H1 (cell line): ENCODE measurements around the gene ASH1L. TPM values are rescaled to one million over a fixed set of nuclear protein-coding genes. Genes with fewer than 3 reads are reported as not detected.

ENCODE experiments used
- CTCF ChIA-PET: fragments of 300-600 bp; sonication (Branson Sonifier 250); formaldehyde crosslinking; loops from one replicate; lab custom pipeline; 2021; ENCODE audit not compliant: partially characterized antibody; lab: Charles Lee
- POLR2A ChIA-PET: fragments of 300-600 bp; sonication (Branson Sonifier 250); formaldehyde crosslinking; loops from one replicate; lab custom pipeline; 2021; ENCODE audit warnings: inconsistent platforms; ENCODE audit not compliant: partially characterized antibody; lab: Charles Lee
- DNase-seq, 2 experiments: peaks; one replicate each; pipeline versions ENCODE4 v3.0.0 to v3.0.0-alpha.2; 2010 to 2022; ENCODE audit warnings: low spot score in 2 of 2, low read depth in 1 of 2, mixed read lengths in 1 of 2
- FAIRE-seq: peaks from 2 replicates; lab custom pipeline; 2011; peaks lifted over from hg19 to GRCh38; lab: Jason Lieb, UNC
- H2AFZ ChIP-seq: 2 replicates; pipeline ENCODE4 v1.8.1; 2012; ENCODE audit warnings: low read length, inconsistent platforms
- H2AK5ac ChIP-seq: 2 replicates; pipeline ENCODE4 v1.6.1; 2013; ENCODE audit warnings: low read depth, low read length
- H2BK120ac ChIP-seq: replicated peaks from 2 replicates; pipeline ENCODE3; 2013; ENCODE audit warnings: low read depth, low read length, inconsistent platforms
- H2BK12ac ChIP-seq: 2 replicates; pipeline ENCODE4 v1.6.1; 2013; ENCODE audit warnings: low read depth, low read length
- H2BK15ac ChIP-seq: 2 replicates; pipeline ENCODE4 v1.6.1; 2013; ENCODE audit warnings: low read length
- H2BK20ac ChIP-seq: 2 replicates; pipeline ENCODE4 v1.6.1; 2013; ENCODE audit warnings: low read length
- H2BK5ac ChIP-seq: 2 replicates; pipeline ENCODE4 v1.6.1; 2013; ENCODE audit warnings: low read depth, low read length
- H3K14ac ChIP-seq: 2 replicates; pipeline ENCODE4 v1.6.1; 2013; ENCODE audit warnings: inconsistent platforms; ENCODE audit not compliant: insufficient read length
- H3K18ac ChIP-seq: 2 replicates; pipeline ENCODE4 v1.6.1; 2013; ENCODE audit warnings: low read length; ENCODE audit errors: extremely low read depth
- H3K23ac ChIP-seq: 2 replicates; pipeline ENCODE4 v1.6.1; 2013; ENCODE audit warnings: inconsistent platforms; ENCODE audit not compliant: insufficient read length
- H3K23me2 ChIP-seq: 2 replicates; pipeline ENCODE4 v1.6.1; 2013; ENCODE audit warnings: low read depth, low read length
- H3K27ac ChIP-seq: 2 replicates; pipeline ENCODE4 v1.6.1; 2011; ENCODE audit warnings: low read depth, low read length, inconsistent platforms
- H3K27me3 ChIP-seq, 4 experiments: replicated peaks in 1 of 4; 1 replicate in 1 of 4; 2 replicates in 3 of 4; pipeline versions ENCODE4 v1.6.1 to v1.8.1; 2011 to 2013; ENCODE audit warnings: low read length in 3 of 4, mild to moderate bottlenecking in 3 of 4, inconsistent platforms in 2 of 4, mixed read lengths in 2 of 4, moderate library complexity in 1 of 4; ENCODE audit not compliant: control insufficient read depth in 3 of 4, insufficient read depth in 3 of 4; ENCODE audit errors: extremely low read depth in 1 of 4
- H3K36me3 ChIP-seq, 4 experiments: 2 replicates each; pipeline versions ENCODE4 v1.6.1 to v1.8.1; 2011 to 2013; ENCODE audit warnings: mild to moderate bottlenecking in 4 of 4, low read length in 3 of 4, moderate library complexity in 2 of 4, control low read depth in 1 of 4, inconsistent platforms in 1 of 4; ENCODE audit not compliant: insufficient read depth in 4 of 4, control insufficient read depth in 2 of 4
- H3K4ac ChIP-seq: replicated peaks from 2 replicates; pipeline ENCODE3; 2013; ENCODE audit warnings: low read length, low read depth, mixed read lengths, inconsistent platforms; ENCODE audit not compliant: insufficient read length
- H3K4me1 ChIP-seq, 4 experiments: replicated peaks in 1 of 4; 1 replicate in 1 of 4; 2 replicates in 3 of 4; pipeline versions ENCODE4 v1.6.1 to v1.8.1; 2011 to 2013; ENCODE audit warnings: low read length in 3 of 4, inconsistent platforms in 2 of 4, mixed read lengths in 1 of 4; ENCODE audit not compliant: insufficient read depth in 4 of 4, control insufficient read depth in 3 of 4
- H3K4me2 ChIP-seq, 2 experiments: 2 replicates each; pipeline versions ENCODE4 v1.6.1 to v1.8.1; 2011 to 2013; ENCODE audit warnings: low read depth in 2 of 2, low read length in 2 of 2, control low read depth in 1 of 2, inconsistent platforms in 1 of 2, mild to moderate bottlenecking in 1 of 2; ENCODE audit not compliant: insufficient read depth in 1 of 2
- H3K4me3 ChIP-seq, 4 experiments: fragments of 200-600, 300-600 bp in 1 of 4; sonication (generic), shearing (Covaris generic), sonication (Bioruptor Twin) in 1 of 4; 2 replicates each; pipeline versions ENCODE4 v1.5.1 to v1.8.1; 2011 to 2016; ENCODE audit warnings: low read length in 4 of 4, low read depth in 3 of 4, control low read depth in 2 of 4, inconsistent platforms in 2 of 4, mild to moderate bottlenecking in 2 of 4, mixed read lengths in 1 of 4, moderate library complexity in 1 of 4; ENCODE audit not compliant: insufficient read depth in 2 of 4; ENCODE audit errors: extremely low read depth in 1 of 4
- H3K56ac ChIP-seq: replicated peaks from 2 replicates; pipeline ENCODE3; 2013; ENCODE audit warnings: low read depth, mild to moderate bottlenecking, mixed read lengths, low read length, inconsistent platforms; ENCODE audit not compliant: insufficient read length
- H3K79me1 ChIP-seq: 2 replicates; pipeline ENCODE4 v1.6.1; 2013; ENCODE audit warnings: low read depth, low read length, control low read depth
- H3K79me2 ChIP-seq, 2 experiments: 2 replicates each; pipeline versions ENCODE4 v1.6.1 to v1.8.1; 2012 to 2013; ENCODE audit warnings: low read length in 2 of 2, mild to moderate bottlenecking in 2 of 2, inconsistent platforms in 1 of 2; ENCODE audit not compliant: insufficient read depth in 2 of 2, control insufficient read depth in 1 of 2
- H3K9ac ChIP-seq, 4 experiments: replicated peaks in 1 of 4; 1 replicate in 1 of 4; 2 replicates in 3 of 4; pipeline versions ENCODE4 v1.6.1 to v1.8.1; 2011 to 2013; ENCODE audit warnings: low read depth in 3 of 4, low read length in 3 of 4, control low read depth in 2 of 4, mild to moderate bottlenecking in 2 of 4, moderate library complexity in 2 of 4, inconsistent platforms in 1 of 4; ENCODE audit errors: extremely low read depth in 1 of 4
- H3K9me3 ChIP-seq, 2 experiments: 2 replicates each; pipeline versions ENCODE4 v1.6.1 to v1.8.1; 2012 to 2013; ENCODE audit warnings: mild to moderate bottlenecking in 2 of 2, moderate library complexity in 2 of 2, control low read depth in 1 of 2, inconsistent platforms in 1 of 2, low read depth in 1 of 2, low read length in 1 of 2, mixed read lengths in 1 of 2; ENCODE audit not compliant: insufficient read depth in 2 of 2
- H4K20me1 ChIP-seq, 2 experiments: replicated peaks in 1 of 2; 2 replicates each; pipeline versions ENCODE3 to v1.8.1; 2011 to 2013; ENCODE audit warnings: inconsistent platforms in 2 of 2, low read length in 2 of 2, mild to moderate bottlenecking in 1 of 2; ENCODE audit not compliant: insufficient read depth in 2 of 2, control insufficient read depth in 1 of 2
- H4K5ac ChIP-seq: 2 replicates; pipeline ENCODE4 v1.6.1; 2013; ENCODE audit warnings: low read length, low read depth, mixed read lengths, inconsistent platforms; ENCODE audit not compliant: insufficient read length
- H4K8ac ChIP-seq: 2 replicates; pipeline ENCODE4 v1.8.0; 2013; ENCODE audit warnings: mild to moderate bottlenecking, moderate library complexity, low read length, inconsistent platforms; ENCODE audit not compliant: insufficient read depth; ENCODE audit errors: extremely low read depth
- H4K91ac ChIP-seq: replicated peaks from 2 replicates; pipeline ENCODE3; 2013; ENCODE audit warnings: low read length, mixed read lengths, inconsistent platforms; ENCODE audit not compliant: insufficient read length
- GABPA ChIP-seq: IDR thresholded peaks from 2 replicates; pipeline ENCODE4 v1.6.1; 2011; ENCODE audit warnings: mild to moderate bottlenecking, low read length, moderate library complexity, borderline replicate concordance; ENCODE audit not compliant: insufficient read depth
- KDM5A ChIP-seq: fragments of 200-600 bp; IDR thresholded peaks from 2 replicates; pipeline ENCODE4 v1.7.1; 2012; ENCODE audit warnings: mild to moderate bottlenecking, low read length, inconsistent platforms, mixed read lengths
- NRF1 ChIP-seq: IDR thresholded peaks from 2 replicates; pipeline ENCODE4 v1.6.1; 2011; ENCODE audit warnings: mild to moderate bottlenecking, low read depth, low read length, improper control_type of control experiment
- RXRA ChIP-seq: IDR thresholded peaks from 2 replicates; pipeline ENCODE4 v1.6.1; 2011; ENCODE audit warnings: low read depth, mild to moderate bottlenecking, low read length, moderate library complexity; ENCODE audit not compliant: insufficient read depth
- SIN3A ChIP-seq, 2 experiments: IDR thresholded peaks in 1 of 2; conservative IDR thresholded peaks in 1 of 2; 2 replicates each; pipeline ENCODE4 v1.6.1; 2011 to 2012; ENCODE audit warnings: low read length in 2 of 2, improper control_type of control experiment in 1 of 2, low read depth in 1 of 2, mild to moderate bottlenecking in 1 of 2
- SIX5 ChIP-seq: IDR thresholded peaks from 2 replicates; pipeline ENCODE4 v1.6.1; 2011; ENCODE audit warnings: mild to moderate bottlenecking, low read depth, low read length
- SRF ChIP-seq: IDR thresholded peaks from 2 replicates; pipeline ENCODE4 v1.6.1; 2011; ENCODE audit warnings: mild to moderate bottlenecking, low read depth, low read length, moderate library complexity
- SUZ12 ChIP-seq: fragments of 200-600 bp; sonication (generic); IDR thresholded peaks from 2 replicates; pipeline ENCODE4 v1.6.1; 2012; ENCODE audit warnings: mild to moderate bottlenecking, inconsistent platforms, low read length, moderate library complexity, mixed read lengths
- WGBS, 2 experiments: shearing (Covaris generic) in 1 of 2; methylation state at CpG; one replicate each; pipeline versions ENCODE4 v1.1.6 to v1.1.7; 2013 to 2015; ENCODE audit warnings: low lambda C conversion rate in 2 of 2, mixed read lengths in 2 of 2, inconsistent platforms in 1 of 2, low coverage in 1 of 2, missing lambda C conversion rate in 1 of 2; ENCODE audit not compliant: insufficient replicate concordance in 2 of 2, insufficient coverage in 1 of 2, insufficient read length in 1 of 2; ENCODE audit errors: extremely low coverage in 1 of 2, missing lambda C conversion rate in 1 of 2; 5-methylcytosine and 5-hydroxymethylcytosine counted together
- polyA plus RNA-seq, 7 experiments: library from polyadenylated mRNA; depleted of rRNA in 3 of 7; stranded (reverse) in 5 of 7; unstranded in 2 of 7; fragments of >200 nt in 5 of 7; fragments of 200-250 nt in 2 of 7; gene quantifications; 1 replicate in 5 of 7; 2 replicates in 1 of 7; 4 replicates in 1 of 7; pipeline versions ENCODE4 v1.2.1 to v1.2.3, GENCODE V29; 2011 to 2013; ENCODE audit warnings: missing spikeins in 2 of 7, mixed read lengths in 2 of 7
- total RNA-seq: library from RNA; stranded (reverse); fragmentation: NEBNext Ultra II Directional; extraction: Animal tissue kit (Norgen Biotek cat#: 25700); gene quantifications from 2 replicates; pipeline ENCODE4 v1.2.1, GENCODE V29; 2021

ASH1L gene
- total and polyA plus RNA-seq, 2 of the 8 experiments (the other 6 are each of a cell fraction or from before 2014, with no cell fraction given): 7.5 to 27.6 TPM

DNA sequence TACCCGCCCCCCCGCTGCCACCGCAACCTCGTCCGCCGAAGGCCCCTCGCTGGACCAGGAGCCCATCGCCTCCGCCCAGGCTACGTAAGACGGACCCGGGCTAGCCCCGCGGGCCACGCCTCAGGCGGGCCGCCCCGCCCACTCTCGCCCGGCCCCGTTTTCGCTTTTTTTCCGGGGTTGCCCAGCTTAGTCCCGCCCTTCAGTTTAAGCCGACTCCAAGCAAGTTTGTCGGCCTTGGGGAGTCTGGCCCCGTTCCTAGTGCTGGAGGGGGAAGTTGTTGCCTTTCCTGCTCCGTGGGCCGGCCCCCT lies 238.9 kb downstream of the ASH1L start:
- peak overlapping the region; percentile 97; the same call in 1 of the 2 replicates for H2BK15ac ChIP-seq
- peak overlapping the region; percentile 83; the same call in 1 of the 2 replicates for H2BK5ac ChIP-seq
- no peak overlapping the region for H3K14ac ChIP-seq
- CTCF ChIA-PET: interaction anchor here (0.6 to 15.0 kb wide), 14 partner anchors 11 to 284 kb away, joined by 3 to 227 read pairs (median 6); partner anchors contain the start of genes CLK2, ENTREP3 and PKLR
- peak overlapping the region; percentile 95 for H4K5ac ChIP-seq
- H3K9ac ChIP-seq: peak overlapping the region in 2 of 4 experiments; percentile 67 to 68; a peak in 4 of 7 replicates
- H3K56ac ChIP-seq: peak overlapping the region; percentile 90
- no peak for FAIRE-seq
- WGBS, 2 experiments: 1% methylated on average over 15 of the region's 29 CpGs; no CpG with 5 or more reads in 1 of the 2 experiments
- H3K4me1 ChIP-seq: peaks cover 8 to 26% (median 14%) of the 10 kb centered on the region in 4 experiments; a peak in 6 of 7 replicates
- H3K23me2 ChIP-seq: peaks cover 16% of the 10 kb centered on the region; the same call in 1 of the 2 replicates
- peaks cover 0 to 4% of the 10 kb centered on the region in 2 experiments; a peak in 1 of 4 replicates for H3K79me2 ChIP-seq
- H4K91ac ChIP-seq: peak overlapping the region; percentile 79
- 0 out of 2 replicates have a peak overlapping the region, but pooled peaks have one; percentile 68 for H2AFZ ChIP-seq
- H3K27me3 ChIP-seq: peaks cover 0 to 5% (median 3%) of the 10 kb centered on the region in 4 experiments; a peak in 4 of 7 replicates
- H4K8ac ChIP-seq: peak overlapping the region; percentile 86
- H3K9me3 ChIP-seq: no peaks in the 10 kb centered on the region
- peak overlapping the region; percentile 82 to 95 (median 90) for H3K4me3 ChIP-seq
- H3K23ac ChIP-seq: no peak overlapping the region
- H3K79me1 ChIP-seq: peaks cover 4% of the 10 kb centered on the region
- no peak overlapping the region for H2BK20ac ChIP-seq
- H2BK12ac ChIP-seq: 0 out of 2 replicates have a peak overlapping the region, but pooled peaks have one; percentile 39
- peak overlapping the region; percentile 66 for H3K4ac ChIP-seq
- TF ChIP-seq SUZ12 (no peak), RXRA (no peak), NRF1 (no peak), SRF (no peak), GABPA (no peak), SIN3A (conservative IDR thresholded peaks at IDR 0.05 in 1 of 2, IDR thresholded peaks at IDR 0.05 in 1 of 2; ENCODE audit: low read depth in 1 of 2, low read length in 2 of 2) (0 out of 4 replicates have a peak, but pooled peaks of 1 of the 2 experiments have one; percentile 12), KDM5A (no peak), SIX5 (no peak)
- peaks cover 8 to 12% of the 10 kb centered on the region in 2 experiments for H4K20me1 ChIP-seq
- H3K27ac ChIP-seq: peak overlapping the region; percentile 67; the same call in 1 of the 2 replicates
- H3K4me2 ChIP-seq: peak overlapping the region; percentile 73 to 97
- H3K36me3 ChIP-seq: peaks cover 0 to 27% (median 9%) of the 10 kb centered on the region in 4 experiments; a peak in 6 of 8 replicates
- H3K18ac ChIP-seq: peak overlapping the region; percentile 78; the same call in 1 of the 2 replicates
- POLR2A ChIA-PET: interaction anchor here (0.8 to 2.6 kb wide), 11 partner anchors 10 to 240 kb away, joined by 3 to 11 read pairs (median 5); partner anchors contain the start of genes CLK2, ENTREP3, FDPS and MTX1
- peak; percentile 77 to 93 for DNase-seq
- no peak overlapping the region for H2BK120ac ChIP-seq
- no peak overlapping the region for H2AK5ac ChIP-seq
